ENCODE measurements around the gene PTPRG. TPM values are rescaled to one million over a fixed set of nuclear protein-coding genes. Genes with fewer than 3 reads are reported as not detected.

The PTPRG gene
- total RNA-seq, 1 experiment from 2014 or later, result 11.7 TPM

DNA sequence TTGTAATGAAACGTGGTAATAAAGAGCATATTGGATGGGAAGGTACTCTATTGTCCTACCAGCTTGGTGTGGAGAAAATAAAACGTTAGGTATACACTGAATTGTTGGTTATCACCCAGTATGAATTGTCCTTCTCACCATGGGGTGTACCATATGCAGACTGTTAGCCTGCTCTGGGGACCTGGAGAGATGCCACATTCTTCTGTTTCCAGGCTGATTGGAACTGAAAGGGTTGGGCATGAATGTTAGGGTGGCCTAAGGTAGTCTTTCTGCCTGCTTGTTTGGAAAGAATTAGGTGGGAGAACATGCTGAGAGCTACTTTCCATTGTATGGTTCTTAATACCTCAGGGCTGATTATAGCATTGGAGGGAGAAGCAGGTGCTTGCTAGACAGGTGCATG is 340.6 kb downstream of the PTPRG start:
- peaks cover 6% of the 10 kb centered on the region for H3K4me1 ChIP-seq (ENCODE audit: insufficient read depth, low read length, poor library complexity, severe bottlenecking)
- no peaks in the 10 kb centered on the region for H3K27me3 ChIP-seq (replicated peaks; ENCODE audit: insufficient read depth, low read depth, low read length, poor library complexity)
- no peak overlapping the region for H3K4me3 ChIP-seq (ENCODE audit: low read depth, low read length, poor library complexity, severe bottlenecking)
- ChIA-PET CTCF (no interaction called here), POLR2A (ENCODE audit: low non-redundant PET) (no interaction called here)
- DNase-seq (ENCODE audit: low spot score), result no peak
- no peaks in the 10 kb centered on the region for H3K9me3 ChIP-seq (ENCODE audit: low read depth, low read length, poor library complexity, severe bottlenecking)
- no peak for TF ChIP-seq EZH2 (IDR thresholded peaks at IDR 0.05; ENCODE audit: borderline replicate concordance, low read depth, low read length, poor library complexity, severe bottlenecking)
- TF ChIP-seq, protein P1, sequence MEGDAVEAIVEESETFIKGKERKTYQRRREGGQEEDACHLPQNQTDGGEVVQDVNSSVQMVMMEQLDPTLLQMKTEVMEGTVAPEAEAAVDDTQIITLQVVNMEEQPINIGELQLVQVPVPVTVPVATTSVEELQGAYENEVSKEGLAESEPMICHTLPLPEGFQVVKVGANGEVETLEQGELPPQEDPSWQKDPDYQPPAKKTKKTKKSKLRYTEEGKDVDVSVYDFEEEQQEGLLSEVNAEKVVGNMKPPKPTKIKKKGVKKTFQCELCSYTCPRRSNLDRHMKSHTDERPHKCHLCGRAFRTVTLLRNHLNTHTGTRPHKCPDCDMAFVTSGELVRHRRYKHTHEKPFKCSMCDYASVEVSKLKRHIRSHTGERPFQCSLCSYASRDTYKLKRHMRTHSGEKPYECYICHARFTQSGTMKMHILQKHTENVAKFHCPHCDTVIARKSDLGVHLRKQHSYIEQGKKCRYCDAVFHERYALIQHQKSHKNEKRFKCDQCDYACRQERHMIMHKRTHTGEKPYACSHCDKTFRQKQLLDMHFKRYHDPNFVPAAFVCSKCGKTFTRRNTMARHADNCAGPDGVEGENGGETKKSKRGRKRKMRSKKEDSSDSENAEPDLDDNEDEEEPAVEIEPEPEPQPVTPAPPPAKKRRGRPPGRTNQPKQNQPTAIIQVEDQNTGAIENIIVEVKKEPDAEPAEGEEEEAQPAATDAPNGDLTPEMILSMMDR (conservative IDR thresholded peaks at IDR 0.05; ENCODE audit: low read depth, low read length), result no peak
- no TSS peak for BruUV-seq (replicated peaks)
- intact Hi-C loops (cut with micrococcal nuclease; ENCODE audit: unreplicated experiment), result no loop called here
- H3K36me3 ChIP-seq (ENCODE audit: insufficient read depth, low read length, poor library complexity, severe bottlenecking), result no peaks in the 10 kb centered on the region
- no peak overlapping the region for H3K27ac ChIP-seq (ENCODE audit: low read depth, low read length, poor library complexity, severe bottlenecking)

DNA sequence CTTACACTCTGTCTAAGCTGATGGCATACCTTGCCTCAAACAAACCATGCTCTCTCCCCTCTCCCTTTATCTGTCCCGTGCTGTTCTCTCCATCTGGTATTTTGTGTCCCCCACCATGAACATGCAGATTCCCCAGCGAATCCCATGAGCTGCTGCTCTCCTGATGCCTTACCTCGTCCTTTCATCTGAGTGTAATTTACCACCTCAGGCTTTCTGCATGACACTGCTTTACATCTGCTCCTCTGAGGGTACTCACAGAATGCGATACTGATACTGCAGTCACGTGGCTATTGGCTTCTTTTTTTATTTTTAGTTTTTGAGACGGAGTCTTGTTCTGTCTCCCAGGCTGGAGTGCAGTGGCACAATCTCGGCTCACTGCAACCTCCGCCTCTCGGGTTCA is 341.7 kb downstream of the PTPRG start:
- H3K27ac ChIP-seq (ENCODE audit: low read depth, low read length, poor library complexity, severe bottlenecking), result no peak overlapping the region
- no peak for DNase-seq (ENCODE audit: low spot score)
- H3K27me3 ChIP-seq (replicated peaks; ENCODE audit: insufficient read depth, low read depth, low read length, poor library complexity), result no peaks in the 10 kb centered on the region
- no peaks in the 10 kb centered on the region for H3K36me3 ChIP-seq (ENCODE audit: insufficient read depth, low read length, poor library complexity, severe bottlenecking)
- BruUV-seq (replicated peaks), result no TSS peak
- ChIA-PET POLR2A (ENCODE audit: low non-redundant PET) (no interaction called here), CTCF (no interaction called here)
- no peaks in the 10 kb centered on the region for H3K9me3 ChIP-seq (ENCODE audit: low read depth, low read length, poor library complexity, severe bottlenecking)
- intact Hi-C loops (cut with micrococcal nuclease; ENCODE audit: unreplicated experiment), result no loop called here
- peaks cover 6% of the 10 kb centered on the region for H3K4me1 ChIP-seq (ENCODE audit: insufficient read depth, low read length, poor library complexity, severe bottlenecking)
- H3K4me3 ChIP-seq (ENCODE audit: low read depth, low read length, poor library complexity, severe bottlenecking), result no peak overlapping the region
- TF ChIP-seq, protein P1 (conservative IDR thresholded peaks at IDR 0.05; ENCODE audit: low read depth, low read length), result no peak
- TF ChIP-seq EZH2 (IDR thresholded peaks at IDR 0.05; ENCODE audit: borderline replicate concordance, low read depth, low read length, poor library complexity, severe bottlenecking), result no peak

DNA sequence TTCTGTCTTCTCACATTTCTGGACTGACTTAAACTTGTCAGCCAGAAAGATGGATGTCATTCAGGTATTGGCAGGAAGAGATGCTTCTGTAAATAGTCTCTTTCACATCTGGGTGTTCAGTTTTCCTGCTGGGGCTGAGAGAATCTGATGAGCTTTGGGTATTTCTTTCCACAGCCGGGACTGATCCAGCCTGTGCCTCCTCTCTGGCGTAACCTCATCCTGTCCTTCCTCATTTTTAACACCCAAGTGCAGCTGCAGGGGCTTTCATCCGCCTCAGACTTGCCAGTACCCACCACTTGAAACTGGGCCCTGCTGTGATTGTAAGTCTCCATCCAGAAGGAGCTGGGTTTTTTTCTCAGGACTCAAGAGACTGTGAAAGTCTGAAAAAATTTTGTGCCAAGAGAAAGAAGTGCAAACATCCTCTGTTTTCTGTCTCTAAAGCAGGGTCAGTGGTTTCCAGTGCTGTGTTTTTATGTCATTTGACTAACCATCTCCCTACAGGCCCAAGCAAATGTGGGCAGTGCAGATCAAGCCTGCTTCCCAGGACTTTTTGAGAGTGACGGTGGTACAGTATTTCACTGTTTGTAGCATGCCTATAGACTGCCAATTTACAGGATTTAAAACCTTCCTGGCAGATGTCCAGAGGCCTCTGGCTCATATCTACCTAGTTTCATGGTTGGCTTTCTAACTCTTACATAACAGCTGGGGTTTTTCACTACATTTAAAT is 342.7 kb downstream of the PTPRG start:
- no peak overlapping the region for H3K4me3 ChIP-seq (ENCODE audit: low read depth, low read length, poor library complexity, severe bottlenecking)
- no peak overlapping the region for H3K27ac ChIP-seq (ENCODE audit: low read depth, low read length, poor library complexity, severe bottlenecking)
- TF ChIP-seq, protein P1 (conservative IDR thresholded peaks at IDR 0.05; ENCODE audit: low read depth, low read length), result no peak
- TF ChIP-seq EZH2 (IDR thresholded peaks at IDR 0.05; ENCODE audit: borderline replicate concordance, low read depth, low read length, poor library complexity, severe bottlenecking), result no peak
- H3K36me3 ChIP-seq (ENCODE audit: insufficient read depth, low read length, poor library complexity, severe bottlenecking), result no peaks in the 10 kb centered on the region
- peaks cover 6% of the 10 kb centered on the region for H3K4me1 ChIP-seq (ENCODE audit: insufficient read depth, low read length, poor library complexity, severe bottlenecking)
- peak; percentile 43 for DNase-seq (ENCODE audit: low spot score)
- no peaks in the 10 kb centered on the region for H3K27me3 ChIP-seq (replicated peaks; ENCODE audit: insufficient read depth, low read depth, low read length, poor library complexity)
- no TSS peak for BruUV-seq (replicated peaks)
- intact Hi-C loops (cut with micrococcal nuclease; ENCODE audit: unreplicated experiment), result no loop called here
- CTCF ChIA-PET, result no interaction called here
- no peaks in the 10 kb centered on the region for H3K9me3 ChIP-seq (ENCODE audit: low read depth, low read length, poor library complexity, severe bottlenecking)
- POLR2A ChIA-PET (ENCODE audit: low non-redundant PET), result interaction anchor here (0.6 kb wide), 1 partner anchor 396 kb away, joined by 4 read pairs; no protein-coding TSS in a partner anchor
